ENCODE measurements around the gene ALS2CL.

DNA sequence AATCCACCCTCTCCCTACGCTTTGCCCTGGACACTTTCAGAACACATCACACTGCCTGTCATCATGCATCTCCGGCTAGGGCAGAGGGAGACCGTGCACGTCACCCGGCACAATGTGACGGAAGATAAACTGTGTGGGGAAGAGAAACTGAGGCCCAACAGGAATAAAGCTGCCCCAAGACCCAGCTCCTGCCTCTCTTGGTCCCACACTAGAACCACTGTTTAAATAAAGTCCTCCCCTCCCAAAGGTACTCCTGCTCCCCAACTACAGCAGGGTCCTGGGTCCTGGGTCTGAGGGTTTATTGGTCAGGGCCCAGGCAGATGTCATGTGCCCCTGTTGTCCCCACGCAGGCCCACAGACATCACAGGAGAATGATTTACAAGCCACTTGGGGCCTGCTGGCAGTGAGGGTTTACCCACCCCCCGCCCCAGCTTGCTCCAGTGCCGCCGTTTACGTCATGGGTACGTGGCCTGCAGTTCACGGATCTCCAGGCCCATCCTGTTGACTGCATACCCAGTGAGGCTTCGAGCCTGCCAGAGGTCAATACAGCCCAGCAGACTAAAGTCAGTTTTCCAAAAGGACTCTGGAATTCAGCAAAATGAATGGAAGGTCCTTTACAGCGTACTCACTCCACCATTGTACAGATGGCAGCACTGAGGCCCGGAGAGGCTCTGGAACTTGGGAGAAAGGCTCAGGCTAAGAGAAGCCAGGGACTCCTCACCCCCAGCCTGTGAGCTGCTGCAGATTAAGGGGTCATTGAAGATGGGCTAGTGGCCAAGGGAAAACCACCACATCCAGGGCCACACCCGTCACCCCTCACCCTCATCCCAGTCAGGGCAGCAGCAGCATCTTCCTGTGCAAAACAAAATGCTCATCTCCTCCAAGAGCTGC is 23.2 kb downstream of the ALS2CL start:
- TF ChIP-seq CTCF (IDR thresholded peaks at IDR 0.05) (no peak), POLR2AphosphoS5 (IDR thresholded peaks at IDR 0.05) (no peak)
